Measurements from ENCODE around the gene TNPO1.

The TNPO1 gene

DNA sequence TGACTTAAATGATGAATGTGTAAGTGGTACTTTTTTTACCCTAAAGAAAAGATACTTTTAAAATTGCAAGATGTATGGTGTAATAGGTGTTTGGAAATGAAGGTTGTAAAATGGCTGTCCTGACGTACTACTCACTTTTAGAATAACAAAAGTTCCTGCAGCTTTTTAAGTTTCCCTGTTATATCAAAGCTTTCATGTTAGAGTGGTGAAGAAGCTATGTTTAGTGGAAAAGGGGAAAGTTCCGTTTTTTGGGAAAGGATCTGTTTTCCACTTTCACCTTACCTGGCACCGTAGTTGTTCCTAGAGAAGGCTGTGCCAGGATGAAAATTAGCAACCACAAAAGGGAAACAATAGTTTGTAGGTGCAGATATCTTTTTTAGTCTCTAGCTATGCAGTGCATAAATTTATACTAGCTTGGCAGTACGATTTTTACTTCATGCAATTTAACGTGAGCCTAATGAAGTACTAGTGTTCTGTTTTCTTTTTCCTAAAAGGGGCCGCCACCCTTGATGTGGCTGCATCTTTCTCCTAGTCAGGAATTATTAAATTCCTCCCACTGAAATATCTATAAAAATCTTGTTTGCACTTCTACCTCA is 1.3 kb downstream of the TNPO1 start:
- DNase-seq (ENCODE audit: low read depth in 2 of 2, low spot score in 1 of 2): no peak

- DNase-seq (ENCODE audit: low read depth in 2 of 2, low spot score in 1 of 2): peak in 1 of 2 donors; percentile 13
Observed at GRCh38 chr5:72818866-72819534, 2.5 kb downstream of the TNPO1 start.

DNA sequence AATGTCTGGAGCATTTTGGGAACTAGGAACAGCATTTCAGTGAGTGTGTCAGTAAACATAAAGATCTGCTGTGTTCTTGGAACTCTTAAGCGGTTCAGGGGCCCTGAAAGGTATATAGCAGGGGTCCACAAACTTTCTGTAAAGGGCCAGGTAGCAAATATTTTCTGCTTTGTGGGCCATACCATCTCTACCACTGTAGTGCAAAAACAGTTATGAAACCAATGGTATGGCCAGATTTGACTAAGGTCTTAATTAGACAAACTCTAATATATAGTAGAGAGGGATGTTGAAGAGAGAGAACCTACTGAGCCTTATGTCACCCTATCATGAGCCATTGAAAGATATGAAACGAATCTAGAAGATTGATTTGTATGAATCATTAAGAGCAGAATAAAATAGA is 5.3 kb downstream of the TNPO1 start:
- DNase-seq (ENCODE audit: low read depth in 2 of 2, low spot score in 1 of 2): no peak

DNA sequence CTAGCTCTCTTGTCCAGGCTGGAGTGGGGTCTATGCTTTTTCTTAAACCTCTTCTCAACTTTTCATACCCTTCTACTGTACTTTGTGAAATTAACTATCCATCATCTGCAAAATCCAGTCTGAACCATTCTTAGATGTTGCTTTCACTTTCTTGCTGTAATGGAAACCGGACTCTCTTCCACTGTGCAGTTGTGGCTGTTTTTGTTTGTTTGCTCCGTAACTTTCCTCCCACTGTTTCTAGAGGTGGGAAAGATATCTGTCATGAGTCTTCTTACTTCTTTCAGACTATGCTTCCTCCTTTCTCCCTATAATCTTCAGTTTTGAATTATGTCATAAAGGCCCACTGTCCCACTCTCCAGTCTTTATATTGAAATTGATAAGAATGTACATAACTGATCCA is 6.5 kb downstream of the TNPO1 start:
- no peak for DNase-seq (ENCODE audit: low read depth in 2 of 2, low spot score in 1 of 2)

DNA sequence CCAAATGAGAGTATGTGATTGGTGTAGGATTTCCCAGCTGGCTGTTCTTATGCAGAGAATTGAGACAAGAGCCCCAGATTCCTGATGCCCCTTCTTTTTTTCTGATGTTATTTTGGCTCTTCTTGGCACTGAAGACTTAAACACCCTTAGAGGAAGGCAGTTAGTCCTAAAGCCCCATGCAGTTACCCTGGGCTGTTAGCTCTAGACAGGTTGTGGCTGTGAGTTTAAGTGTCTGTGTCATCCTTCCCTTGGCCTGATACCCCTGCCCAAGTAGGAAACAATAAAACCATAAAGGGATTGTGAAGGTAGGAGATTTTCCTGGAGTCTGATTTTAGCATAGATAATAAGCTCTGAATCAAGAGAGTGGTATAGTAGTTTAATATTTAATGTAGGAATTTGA is 13.2 kb downstream of the TNPO1 start:
- DNase-seq (ENCODE audit: low read depth in 2 of 2, low spot score in 1 of 2): no peak

DNA sequence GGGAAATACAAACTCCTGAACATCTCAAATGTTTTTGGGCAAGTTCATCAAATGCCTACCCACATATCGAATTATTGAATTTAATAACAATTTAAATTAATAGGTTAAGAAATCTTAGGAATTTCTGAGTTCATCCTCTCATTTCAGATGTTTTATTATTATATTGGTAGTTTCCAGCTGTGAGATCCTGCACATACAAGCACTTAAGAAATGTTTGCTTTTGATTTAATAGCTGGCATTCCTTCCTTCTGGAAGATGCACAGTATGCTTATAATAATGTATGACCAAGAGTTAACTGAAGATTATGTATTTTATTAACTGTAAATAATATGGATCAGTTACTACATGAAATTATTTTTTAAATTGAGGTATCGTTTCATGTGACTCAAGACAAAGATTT is 13.9 kb downstream of the TNPO1 start:
- DNase-seq (ENCODE audit: low read depth in 2 of 2, low spot score in 1 of 2): no peak

DNA sequence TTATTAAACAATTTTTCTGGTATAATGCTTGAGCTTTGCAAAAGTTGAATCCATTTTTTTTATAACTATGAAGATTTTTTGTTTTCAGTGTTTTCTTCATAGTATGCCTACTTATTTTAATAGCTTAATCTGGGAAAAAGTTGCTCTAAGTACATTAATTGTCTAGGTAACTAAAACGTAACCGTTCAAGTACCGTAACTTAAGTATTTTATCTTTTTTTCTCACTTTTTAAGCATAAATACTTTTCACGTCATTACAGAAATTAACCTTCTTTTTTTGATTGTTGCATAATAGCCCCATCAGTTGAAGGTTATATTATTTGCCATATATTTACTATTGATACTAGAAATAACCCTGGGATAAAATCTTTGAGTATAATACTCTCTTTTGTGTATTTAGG is 15.2 kb downstream of the TNPO1 start:
- DNase-seq (ENCODE audit: low read depth in 2 of 2, low spot score in 1 of 2): no peak

DNA sequence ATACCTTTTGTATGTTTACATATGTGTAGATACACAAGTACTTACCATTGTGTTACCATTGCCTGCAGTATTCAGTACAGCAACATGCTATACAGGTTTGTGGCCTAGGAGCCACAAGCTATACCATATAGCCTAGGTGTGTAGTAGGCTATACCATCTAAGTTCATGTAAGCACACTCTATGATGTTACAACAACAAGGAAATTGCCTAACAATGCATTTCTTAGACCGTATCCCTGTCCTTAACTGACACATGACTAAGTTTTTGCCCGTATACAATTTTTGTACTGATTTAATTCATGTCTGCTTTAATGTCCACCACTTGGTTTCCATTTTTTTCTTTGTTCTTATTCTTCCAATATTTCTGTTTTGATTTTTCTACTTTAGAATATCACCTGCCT is 18.5 kb downstream of the TNPO1 start:
- no peak for DNase-seq (ENCODE audit: low read depth in 2 of 2, low spot score in 1 of 2)

DNA sequence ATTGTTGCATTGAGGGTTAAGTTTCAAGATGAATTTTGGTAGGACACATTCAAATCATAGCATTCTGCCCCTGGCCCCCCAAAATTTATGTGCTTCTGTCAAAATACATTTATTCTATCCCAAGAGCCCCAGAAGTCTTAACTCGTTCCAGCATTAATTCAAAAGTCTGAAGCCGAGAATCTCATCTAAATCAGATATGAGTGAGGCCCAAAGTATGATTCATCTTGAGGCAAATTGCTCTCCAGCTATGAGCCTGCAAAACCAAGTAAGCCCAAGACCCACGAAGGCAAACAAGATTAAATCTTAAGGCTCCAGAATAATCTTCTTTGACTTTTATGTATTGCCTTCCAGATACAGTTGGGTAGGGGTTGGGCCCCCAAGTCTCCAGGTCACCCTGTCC is 19.2 kb downstream of the TNPO1 start:
- DNase-seq (ENCODE audit: low read depth in 2 of 2, low spot score in 1 of 2): no peak

DNA sequence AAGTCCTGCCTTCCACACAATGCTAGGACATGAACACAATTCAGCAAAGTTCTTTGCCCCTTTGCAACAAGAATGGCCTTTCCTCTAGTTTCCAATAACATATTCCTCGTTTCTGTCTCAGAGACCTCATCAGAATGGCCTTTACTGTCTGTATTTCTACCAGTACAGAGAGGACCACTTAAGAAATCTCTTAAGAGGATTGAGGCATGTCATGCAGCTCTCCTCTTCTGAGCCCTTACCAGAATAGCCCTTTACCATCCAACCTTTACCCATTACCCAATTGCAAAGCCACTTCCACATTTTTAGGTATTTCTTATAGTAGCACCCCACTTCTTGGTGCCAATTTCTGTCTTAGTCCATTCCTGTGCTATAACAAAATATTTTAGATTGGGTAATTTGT is 20.3 kb downstream of the TNPO1 start:
- no peak for DNase-seq (ENCODE audit: low read depth in 2 of 2, low spot score in 1 of 2)

DNA sequence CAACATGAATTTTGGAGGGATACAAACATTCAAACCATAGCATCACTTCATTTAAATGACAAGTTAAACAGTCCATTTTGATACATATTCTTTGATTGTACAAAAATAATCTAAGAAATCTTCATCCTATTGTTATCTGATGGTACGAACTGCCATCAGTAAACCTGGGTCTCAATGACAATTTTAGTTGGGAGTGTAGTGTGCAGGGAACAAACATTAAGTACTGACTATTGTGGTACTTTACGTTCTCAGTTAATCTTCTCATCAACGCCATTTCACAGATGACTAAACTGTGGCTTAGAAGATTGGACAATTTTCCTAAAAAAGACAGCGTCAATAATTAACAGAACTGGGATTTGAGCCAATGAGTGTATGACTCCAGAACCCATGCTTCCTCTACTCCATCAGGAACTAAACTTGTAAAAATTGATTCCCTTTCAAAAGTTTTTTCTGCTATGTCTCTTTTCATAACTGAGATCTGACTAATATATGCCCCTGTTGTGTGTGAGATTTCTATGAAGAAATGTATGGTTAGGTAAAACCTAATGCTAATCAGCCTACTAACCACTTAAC is 21.1 kb downstream of the TNPO1 start:
- DNase-seq (ENCODE audit: low read depth in 2 of 2, low spot score in 1 of 2): no peak

GRCh38 chr5:72840041-72840440 is 23.6 kb downstream of the TNPO1 start:
- no peak for DNase-seq (ENCODE audit: low read depth in 2 of 2, low spot score in 1 of 2)

DNA sequence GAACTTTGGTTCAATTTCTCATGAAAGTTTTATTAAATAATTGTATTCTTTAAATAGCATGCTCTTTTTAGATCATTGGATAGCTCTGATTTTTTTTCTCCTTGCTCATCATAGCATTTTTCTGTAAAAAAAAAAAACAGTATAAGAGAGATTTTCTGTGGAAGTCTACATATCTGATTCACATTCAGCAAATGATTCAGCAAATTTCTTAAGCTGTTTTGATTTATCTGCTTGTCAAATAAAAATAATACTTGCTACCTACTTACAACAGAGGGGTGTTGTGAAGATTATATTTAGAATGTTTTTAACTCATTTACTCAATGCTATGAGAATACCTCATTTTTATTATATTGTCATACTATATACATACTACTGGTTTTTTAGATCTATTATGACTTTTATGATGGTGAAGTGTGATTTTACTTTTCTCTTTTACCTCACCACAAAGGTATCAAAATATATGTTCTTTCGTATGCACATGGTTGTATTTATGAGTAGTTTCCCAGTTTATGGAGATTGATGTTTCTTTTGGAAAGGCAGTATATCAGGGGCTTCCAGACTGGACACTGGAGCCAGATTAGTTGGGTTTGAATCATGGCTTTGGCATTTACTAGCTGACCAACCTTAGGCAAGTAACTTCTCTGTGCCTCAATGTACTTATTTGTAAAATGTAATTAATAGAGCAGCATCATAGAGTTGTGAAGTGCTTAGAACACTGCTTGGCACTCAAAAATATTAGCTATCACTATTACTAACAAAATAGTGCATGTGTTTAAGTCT is 25.5 kb downstream of the TNPO1 start:
- no peak for DNase-seq (ENCODE audit: low read depth in 2 of 2, low spot score in 1 of 2)

DNA sequence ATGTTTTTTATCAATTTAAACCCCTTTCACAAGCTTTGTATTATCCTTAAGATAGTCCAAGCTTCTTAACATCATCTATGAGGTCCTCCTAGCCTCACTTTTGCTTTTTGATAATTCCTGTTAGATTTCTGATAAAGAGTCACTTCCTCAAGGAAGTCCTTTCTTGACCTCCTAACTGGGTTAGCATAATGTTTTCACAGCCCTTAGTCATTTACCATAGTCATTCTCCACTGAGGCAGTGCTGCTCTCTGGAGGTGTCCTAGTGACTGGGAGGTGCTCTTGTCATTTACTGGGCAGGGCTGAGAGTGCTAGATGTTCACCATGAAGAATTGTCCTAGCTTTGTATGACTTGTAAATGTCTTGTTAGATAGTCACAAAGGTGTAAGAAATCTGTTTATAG is 26.4 kb downstream of the TNPO1 start:
- no peak for DNase-seq (ENCODE audit: low read depth in 2 of 2, low spot score in 1 of 2)

- DNase-seq (ENCODE audit: low read depth in 2 of 2, low spot score in 1 of 2): no peak
Observed at GRCh38 chr5:72844218-72844603, 27.8 kb downstream of the TNPO1 start.

GRCh38 chr5:72845889-72846288 is 29.4 kb downstream of the TNPO1 start:
- no peak for DNase-seq (ENCODE audit: low read depth in 2 of 2, low spot score in 1 of 2)

- no peak for DNase-seq (ENCODE audit: low read depth in 2 of 2, low spot score in 1 of 2)
Observed at GRCh38 chr5:72846483-72846882, 30.0 kb downstream of the TNPO1 start.

- DNase-seq (ENCODE audit: low read depth in 2 of 2, low spot score in 1 of 2): no peak
Observed at GRCh38 chr5:72847439-72847838, 31.0 kb downstream of the TNPO1 start.

GRCh38 chr5:72847989-72848473 is 31.6 kb downstream of the TNPO1 start:
- DNase-seq (ENCODE audit: low read depth in 2 of 2, low spot score in 1 of 2): peak; percentile 69 to 73

DNA sequence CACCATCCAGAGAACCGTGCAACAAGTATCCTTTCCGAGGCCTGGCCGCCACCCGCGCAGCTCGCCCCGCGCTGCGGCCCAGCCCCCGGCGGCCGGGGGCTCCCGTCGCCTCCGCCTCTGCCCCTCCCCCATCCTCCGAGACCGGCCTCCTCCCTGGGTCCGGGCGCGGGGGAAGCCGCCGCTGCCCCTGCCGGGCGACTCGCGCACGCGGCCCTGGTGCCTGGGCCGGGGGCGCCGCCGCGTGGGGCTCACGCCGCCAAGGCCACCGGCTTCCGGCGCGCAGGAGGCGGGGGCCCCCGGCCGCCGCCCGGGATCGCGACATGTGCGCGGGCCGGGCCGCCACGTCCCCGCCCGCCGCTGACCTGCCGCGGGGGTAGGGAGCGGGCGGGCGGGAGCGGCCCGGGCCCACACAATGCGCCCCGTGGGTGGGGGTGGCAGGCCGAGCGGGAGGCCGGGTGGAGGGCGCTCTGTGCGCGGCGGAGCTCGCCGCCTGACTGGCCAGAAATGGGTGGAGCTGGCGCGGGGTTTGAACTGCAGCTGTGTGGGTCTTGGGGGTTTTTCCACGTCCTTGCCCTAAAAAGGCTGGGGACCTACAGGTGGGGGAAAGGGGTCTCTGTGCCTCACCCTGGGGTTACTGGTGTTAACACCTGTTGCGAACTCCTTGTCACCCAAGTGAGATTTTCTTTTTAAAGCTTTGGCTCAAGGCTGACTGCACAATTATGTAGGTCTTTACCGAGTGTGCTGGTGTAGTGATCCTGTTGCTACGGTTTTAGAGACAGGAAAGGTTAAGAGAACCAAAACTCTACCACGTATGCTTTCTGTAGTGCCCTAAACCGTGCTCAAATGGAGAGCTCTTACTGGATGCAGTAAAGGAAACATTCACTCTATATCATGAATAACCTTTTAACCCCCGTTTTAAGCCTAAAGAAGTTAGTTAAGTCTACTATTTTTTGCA is 32.3 kb downstream of the TNPO1 start:
- peak; percentile 7 to 16 for DNase-seq (ENCODE audit: low read depth in 2 of 2, low spot score in 1 of 2)

GRCh38 chr5:72849546-72849945 is 33.1 kb downstream of the TNPO1 start:
- no peak for DNase-seq (ENCODE audit: low read depth in 2 of 2, low spot score in 1 of 2)

Measured in stimulated activated CD8-positive, alpha-beta memory T cell treated with anti-CD3 and anti-CD28 coated beads, Interleukin-4, amount 100 ng/mL, for 1 hour (primary cell).